H9 (cell line): ENCODE results near the gene NAE1. TPM values are rescaled to one million over a fixed set of nuclear protein-coding genes. Genes with fewer than 3 reads are reported as not detected.
A peak's percentile ranks its signal among the peaks of the same experiment; 100 is the strongest.

Experiments used
- DNase-seq: peaks from one replicate; pipeline ENCODE4 v3.0.0-alpha.2; 2017
- H2AFZ ChIP-seq: one replicate; pipeline ENCODE4 v1.6.1; 2013; ENCODE audit warnings: mild to moderate bottlenecking, low read length, control low read depth, moderate library complexity
- H2AK5ac ChIP-seq: 2 replicates; pipeline ENCODE4 v1.6.1; 2013; ENCODE audit warnings: low read length, control low read depth, mixed read lengths; ENCODE audit not compliant: insufficient read length
- H2BK120ac ChIP-seq: one replicate; pipeline ENCODE4 v1.6.1; 2013; ENCODE audit warnings: low read depth, mild to moderate bottlenecking, low read length, control low read depth, inconsistent platforms; ENCODE audit not compliant: poor library complexity, severe bottlenecking
- H2BK12ac ChIP-seq: 2 replicates; pipeline ENCODE4 v1.6.1; 2013; ENCODE audit warnings: low read length, control low read depth, mixed read lengths, low read depth; ENCODE audit not compliant: insufficient read length
- H2BK15ac ChIP-seq: 2 replicates; pipeline ENCODE4 v1.6.1; 2013; ENCODE audit warnings: low read depth, low read length, control low read depth
- H2BK20ac ChIP-seq: one replicate; pipeline ENCODE4 v1.6.1; 2013; ENCODE audit warnings: low read depth, mild to moderate bottlenecking, low read length, control low read depth, inconsistent platforms; ENCODE audit not compliant: poor library complexity, severe bottlenecking
- H2BK5ac ChIP-seq: 2 replicates; pipeline ENCODE4 v1.6.1; 2013; ENCODE audit warnings: low read length, control low read depth, mixed read lengths; ENCODE audit not compliant: insufficient read length
- H3K14ac ChIP-seq: 2 replicates; pipeline ENCODE4 v1.6.1; 2013; ENCODE audit warnings: low read length, control low read depth; ENCODE audit not compliant: insufficient read depth
- H3K18ac ChIP-seq: 2 replicates; pipeline ENCODE4 v1.6.1; 2013; ENCODE audit warnings: low read depth, mild to moderate bottlenecking, mixed read lengths, low read length, control low read depth; ENCODE audit not compliant: insufficient read length
- H3K23ac ChIP-seq: 2 replicates; pipeline ENCODE4 v1.6.1; 2013; ENCODE audit warnings: low read length, control low read depth, mixed read lengths, low read depth; ENCODE audit not compliant: insufficient read length
- H3K23me2 ChIP-seq: 2 replicates; pipeline ENCODE4 v1.6.1; 2013; ENCODE audit warnings: low read depth, mild to moderate bottlenecking, mixed read lengths, low read length, control low read depth; ENCODE audit not compliant: insufficient read length, poor library complexity, severe bottlenecking
- H3K27ac ChIP-seq: 2 replicates; pipeline ENCODE4 v1.5.1; 2013; ENCODE audit warnings: low read length, control low read depth, mixed read lengths, low read depth; ENCODE audit not compliant: insufficient read length
- H3K27me3 ChIP-seq: 2 replicates; pipeline ENCODE4 v1.6.1; 2013; ENCODE audit warnings: low read length, control low read depth, inconsistent platforms; ENCODE audit not compliant: insufficient read depth
- H3K4ac ChIP-seq: 2 replicates; pipeline ENCODE4 v1.6.1; 2013; ENCODE audit warnings: low read depth, mild to moderate bottlenecking, control low read depth, inconsistent platforms, low read length, moderate library complexity
- H3K4me1 ChIP-seq: 2 replicates; pipeline ENCODE4 v1.6.1; 2013; ENCODE audit warnings: low read length, control low read depth, inconsistent platforms; ENCODE audit not compliant: insufficient read depth
- H3K4me2 ChIP-seq: 2 replicates; pipeline ENCODE4 v1.6.1; 2013; ENCODE audit warnings: low read length, control low read depth, mixed read lengths; ENCODE audit not compliant: insufficient read length, insufficient read depth
- H3K56ac ChIP-seq: 2 replicates; pipeline ENCODE4 v1.6.1; 2013; ENCODE audit warnings: low read depth, mild to moderate bottlenecking, mixed read lengths, low read length, control low read depth; ENCODE audit not compliant: insufficient read length
- H3K79me1 ChIP-seq: 2 replicates; pipeline ENCODE4 v1.6.1; 2013; ENCODE audit warnings: low read depth, mild to moderate bottlenecking, moderate library complexity, low read length, control low read depth, inconsistent platforms; ENCODE audit not compliant: insufficient read depth, poor library complexity, severe bottlenecking
- H3K79me2 ChIP-seq: 2 replicates; pipeline ENCODE4 v1.6.1; 2013; ENCODE audit warnings: low read length, control low read depth, inconsistent platforms; ENCODE audit not compliant: insufficient read depth
- H3K9ac ChIP-seq: 2 replicates; pipeline ENCODE4 v1.6.1; 2013; ENCODE audit warnings: low read length, control low read depth, mixed read lengths; ENCODE audit not compliant: insufficient read length; ENCODE audit errors: extremely low read depth
- H3K9me3 ChIP-seq: one replicate; pipeline ENCODE4 v1.6.1; 2013; ENCODE audit warnings: low read depth, low read length, inconsistent platforms; ENCODE audit not compliant: control insufficient read depth
- H3T11ph ChIP-seq: one replicate; pipeline ENCODE4 v1.6.1; 2013; ENCODE audit warnings: mild to moderate bottlenecking, low read length, control low read depth, inconsistent platforms
- H4K20me1 ChIP-seq: one replicate; pipeline ENCODE4 v1.6.1; 2013; ENCODE audit not compliant: control insufficient read depth, insufficient read length, insufficient read depth
- H4K5ac ChIP-seq: 2 replicates; pipeline ENCODE4 v1.6.1; 2013; ENCODE audit warnings: low read depth, mild to moderate bottlenecking, mixed read lengths, low read length, control low read depth; ENCODE audit not compliant: insufficient read length
- H4K8ac ChIP-seq: replicated peaks from 2 replicates; pipeline ENCODE4 v1.6.1; 2013; ENCODE audit warnings: low read length, control low read depth, mixed read lengths, low read depth; ENCODE audit not compliant: insufficient read length
- H4K91ac ChIP-seq: 2 replicates; pipeline ENCODE4 v1.6.1; 2013; ENCODE audit warnings: low read depth, mild to moderate bottlenecking, moderate library complexity, mixed read lengths, low read length, control low read depth; ENCODE audit not compliant: insufficient read length
- H3K27ac Mint-ChIP-seq, 3 experiments: 2 replicates in 2 of 3; 3 replicates in 1 of 3; pipeline ENCODE4 v1.8.0; 2020 to 2021; ENCODE audit warnings: mixed read lengths in 3 of 3, mild to moderate bottlenecking in 1 of 3, moderate library complexity in 1 of 3
- H3K27me3 Mint-ChIP-seq: 2 replicates; pipeline ENCODE4 v1.8.0; 2021; ENCODE audit warnings: low read depth, mild to moderate bottlenecking, moderate library complexity, mixed read lengths
- H3K36me3 Mint-ChIP-seq, 3 experiments: 2 replicates in 2 of 3; 3 replicates in 1 of 3; pipeline ENCODE4 v1.8.0; 2020 to 2021; ENCODE audit warnings: low read depth in 3 of 3, mixed read lengths in 3 of 3; ENCODE audit not compliant: insufficient read depth in 1 of 3
- H3K4me1 Mint-ChIP-seq, 2 experiments: 2 replicates each; pipeline ENCODE4 v1.8.0; 2020; ENCODE audit warnings: mixed read lengths in 2 of 2
- H3K4me3 Mint-ChIP-seq, 2 experiments: 2 replicates in 1 of 2; 3 replicates in 1 of 2; pipeline ENCODE4 v1.8.0; 2020 to 2021; ENCODE audit warnings: mild to moderate bottlenecking in 2 of 2, mixed read lengths in 2 of 2, moderate library complexity in 1 of 2
- H3K9me3 Mint-ChIP-seq, 2 experiments: 2 replicates in 1 of 2; 3 replicates in 1 of 2; pipeline ENCODE4 v1.8.0; 2020; ENCODE audit warnings: mild to moderate bottlenecking in 2 of 2, mixed read lengths in 2 of 2, moderate library complexity in 1 of 2
- WGBS: extraction: QIAGEN DNeasy Blood & Tissue Kit; methylation state at CpG from one replicate; pipeline ENCODE4 v1.1.7; 2013; ENCODE audit warnings: missing lambda C conversion rate, low lambda C conversion rate, mixed read lengths; ENCODE audit not compliant: insufficient read length; ENCODE audit errors: extremely low coverage; 5-methylcytosine and 5-hydroxymethylcytosine counted together
- total RNA-seq: library from RNA; stranded (reverse); gene quantifications from 2 replicates; pipeline ENCODE4 v1.2.1, GENCODE V29; 2021
- TF ChIP-seq, protein P1 (sequence below): fragments of 200-600 bp; sonication (generic); conservative IDR thresholded peaks from 3 replicates; pipeline ENCODE4 v1.8.0; 2021; ENCODE audit warnings: antibody characterized with exemption, mild to moderate bottlenecking

NAE1 gene
- total RNA-seq, 1 experiment from 2014 or later = 144 TPM

DNA sequence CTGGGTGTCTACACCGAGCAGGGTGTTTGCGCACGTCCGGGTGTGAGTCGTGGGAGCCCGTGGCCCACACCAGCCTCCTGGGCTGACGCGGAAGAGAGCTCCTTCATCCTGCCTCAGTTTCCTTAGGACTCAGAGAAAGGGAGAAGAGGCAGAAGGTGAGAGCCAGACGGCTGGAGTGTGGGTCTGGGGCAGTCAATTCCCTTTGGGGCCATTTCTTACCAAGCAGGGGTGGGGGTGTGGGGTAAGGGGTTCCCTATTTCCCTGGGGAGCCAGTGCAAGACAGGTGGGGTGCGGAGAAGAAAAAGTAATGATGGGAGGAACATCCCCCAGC lies 14.3 kb upstream of the NAE1 start:
- H4K20me1 ChIP-seq = no peaks in the 10 kb centered on the region
- H3K23ac ChIP-seq = no peak overlapping the region
- peak overlapping the region; percentile 68 to 81 for H3K4me3 Mint-ChIP-seq
- no peaks in the 10 kb centered on the region for H3K9me3 ChIP-seq
- H3K27ac ChIP-seq = no peak overlapping the region
- peaks cover 17% of the 10 kb centered on the region for H3K27me3 ChIP-seq
- H2BK5ac ChIP-seq = no peak overlapping the region
- H4K8ac ChIP-seq = no peak overlapping the region
- H3K79me2 ChIP-seq = no peaks in the 10 kb centered on the region
- H3K9ac ChIP-seq = no peak overlapping the region
- peaks cover 82% of the 10 kb centered on the region for H3K27me3 Mint-ChIP-seq
- no peak overlapping the region for H3K56ac ChIP-seq
- H3K4me1 Mint-ChIP-seq = peaks cover 2 to 16% of the 10 kb centered on the region in 2 experiments; a peak in 3 of 4 replicates
- H2BK12ac ChIP-seq = no peak overlapping the region
- no peaks in the 10 kb centered on the region for H3K79me1 ChIP-seq
- H3K9me3 Mint-ChIP-seq = no peaks in the 10 kb centered on the region
- no peak overlapping the region for H2BK120ac ChIP-seq
- no peaks in the 10 kb centered on the region; the same call in 1 of the 2 replicates for H3K4me1 ChIP-seq
- H3K14ac ChIP-seq = no peak overlapping the region
- no peak overlapping the region for H2BK15ac ChIP-seq
- no CpG with 5 or more reads among the region's 10 CpGs for WGBS
- H3K36me3 Mint-ChIP-seq = no peaks in the 10 kb centered on the region; a peak in 1 of 7 replicates
- H3K4me2 ChIP-seq = peak overlapping the region; percentile 67
- no peak overlapping the region for H3K4ac ChIP-seq
- H4K5ac ChIP-seq = no peak overlapping the region
- no peak overlapping the region for H2AK5ac ChIP-seq
- H3K23me2 ChIP-seq = peaks cover 13% of the 10 kb centered on the region
- TF ChIP-seq, protein P1, sequence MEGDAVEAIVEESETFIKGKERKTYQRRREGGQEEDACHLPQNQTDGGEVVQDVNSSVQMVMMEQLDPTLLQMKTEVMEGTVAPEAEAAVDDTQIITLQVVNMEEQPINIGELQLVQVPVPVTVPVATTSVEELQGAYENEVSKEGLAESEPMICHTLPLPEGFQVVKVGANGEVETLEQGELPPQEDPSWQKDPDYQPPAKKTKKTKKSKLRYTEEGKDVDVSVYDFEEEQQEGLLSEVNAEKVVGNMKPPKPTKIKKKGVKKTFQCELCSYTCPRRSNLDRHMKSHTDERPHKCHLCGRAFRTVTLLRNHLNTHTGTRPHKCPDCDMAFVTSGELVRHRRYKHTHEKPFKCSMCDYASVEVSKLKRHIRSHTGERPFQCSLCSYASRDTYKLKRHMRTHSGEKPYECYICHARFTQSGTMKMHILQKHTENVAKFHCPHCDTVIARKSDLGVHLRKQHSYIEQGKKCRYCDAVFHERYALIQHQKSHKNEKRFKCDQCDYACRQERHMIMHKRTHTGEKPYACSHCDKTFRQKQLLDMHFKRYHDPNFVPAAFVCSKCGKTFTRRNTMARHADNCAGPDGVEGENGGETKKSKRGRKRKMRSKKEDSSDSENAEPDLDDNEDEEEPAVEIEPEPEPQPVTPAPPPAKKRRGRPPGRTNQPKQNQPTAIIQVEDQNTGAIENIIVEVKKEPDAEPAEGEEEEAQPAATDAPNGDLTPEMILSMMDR = no peak
- no peak overlapping the region for H4K91ac ChIP-seq
- DNase-seq = no peak
- H3K27ac Mint-ChIP-seq = no peak overlapping the region
- no peak overlapping the region for H3T11ph ChIP-seq
- no peak overlapping the region for H2AFZ ChIP-seq
- no peak overlapping the region for H3K18ac ChIP-seq
- no peak overlapping the region for H2BK20ac ChIP-seq
